HG03039 (cell line): ENCODE data around the gene LIN9.

Experiments
- ATAC-seq: cut with Tn5 transposase; IDR thresholded peaks from one replicate; pipeline ENCODE4 v1.9.1; 2021; ENCODE audit warnings: mild to moderate bottlenecking, moderate library complexity; ENCODE audit not compliant: unreplicated experiment

Gene LIN9

GRCh38 chr1:226322986-226323385, 14.0 kb upstream of the LIN9 start:
- ATAC-seq = no peak

- ATAC-seq = no peak
These were observed 12.0 kb upstream of the LIN9 start for GRCh38 chr1:226320930-226321329.

GRCh38 chr1:226318471-226318870, 9.5 kb upstream of the LIN9 start:
- ATAC-seq = no peak

- no peak for ATAC-seq
These were observed 5.1 kb upstream of the LIN9 start for GRCh38 chr1:226314055-226314454.

GRCh38 chr1:226312065-226312464, 3.1 kb upstream of the LIN9 start:
- no peak for ATAC-seq

GRCh38 chr1:226311376-226311775, 2.4 kb upstream of the LIN9 start:
- no peak for ATAC-seq

- ATAC-seq = no peak
These were observed 1.8 kb upstream of the LIN9 start for GRCh38 chr1:226310637-226311195.

GRCh38 chr1:226310245-226310540, 1.2 kb upstream of the LIN9 start:
- no peak for ATAC-seq

- ATAC-seq = peak; percentile 15
These were observed 657 bp upstream of the LIN9 start for GRCh38 chr1:226309398-226310244.

- no peak for ATAC-seq
These were observed 720 bp downstream of the LIN9 start for GRCh38 chr1:226308166-226308722.

- ATAC-seq = no peak
These were observed 2.5 kb downstream of the LIN9 start for GRCh38 chr1:226306425-226306824.

- ATAC-seq = no peak
These were observed 3.8 kb downstream of the LIN9 start for GRCh38 chr1:226305184-226305583.

GRCh38 chr1:226304291-226304955, 4.5 kb downstream of the LIN9 start:
- no peak for ATAC-seq

- ATAC-seq = no peak
These were observed 6.2 kb downstream of the LIN9 start for GRCh38 chr1:226302731-226303130.

- no peak for ATAC-seq
These were observed 12.1 kb downstream of the LIN9 start for GRCh38 chr1:226296911-226297310.

- ATAC-seq = no peak
These were observed 15.4 kb downstream of the LIN9 start for GRCh38 chr1:226293553-226293920.

- no peak for ATAC-seq
These were observed 16.0 kb downstream of the LIN9 start for GRCh38 chr1:226292874-226293552.

- no peak for ATAC-seq
These were observed 21.4 kb downstream of the LIN9 start for GRCh38 chr1:226287587-226287986.

- no peak for ATAC-seq
These were observed 27.9 kb downstream of the LIN9 start for GRCh38 chr1:226281058-226281457.

GRCh38 chr1:226279498-226279897, 29.5 kb downstream of the LIN9 start:
- ATAC-seq = no peak

- no peak for ATAC-seq
These were observed 31.1 kb downstream of the LIN9 start for GRCh38 chr1:226277897-226278296.
